GM19324 (cell line): ENCODE data around the gene SYNM.

Source experiments
- ATAC-seq: cut with Tn5 transposase; IDR thresholded peaks from one replicate; pipeline ENCODE4 v1.9.1; 2021; ENCODE audit warnings: mild to moderate bottlenecking, moderate library complexity; ENCODE audit not compliant: unreplicated experiment, low FRiP score

SYNM gene

GRCh38 chr15:99120050-99120777 lies 15.3 kb downstream of the SYNM start:
- ATAC-seq = no peak

GRCh38 chr15:99121207-99121606 lies 16.3 kb downstream of the SYNM start:
- ATAC-seq = no peak

GRCh38 chr15:99121691-99122410 lies 17.0 kb downstream of the SYNM start:
- ATAC-seq = no peak

- no peak for ATAC-seq
These were observed 18.2 kb downstream of the SYNM start for GRCh38 chr15:99122831-99123712.

GRCh38 chr15:99123713-99124451 lies 19.0 kb downstream of the SYNM start:
- ATAC-seq = no peak

- no peak for ATAC-seq
These were observed 19.8 kb downstream of the SYNM start for GRCh38 chr15:99124641-99125040.

- ATAC-seq = no peak
These were observed 20.4 kb downstream of the SYNM start for GRCh38 chr15:99125061-99125891.

- no peak for ATAC-seq
These were observed 21.3 kb downstream of the SYNM start for GRCh38 chr15:99126131-99126588.

DNA sequence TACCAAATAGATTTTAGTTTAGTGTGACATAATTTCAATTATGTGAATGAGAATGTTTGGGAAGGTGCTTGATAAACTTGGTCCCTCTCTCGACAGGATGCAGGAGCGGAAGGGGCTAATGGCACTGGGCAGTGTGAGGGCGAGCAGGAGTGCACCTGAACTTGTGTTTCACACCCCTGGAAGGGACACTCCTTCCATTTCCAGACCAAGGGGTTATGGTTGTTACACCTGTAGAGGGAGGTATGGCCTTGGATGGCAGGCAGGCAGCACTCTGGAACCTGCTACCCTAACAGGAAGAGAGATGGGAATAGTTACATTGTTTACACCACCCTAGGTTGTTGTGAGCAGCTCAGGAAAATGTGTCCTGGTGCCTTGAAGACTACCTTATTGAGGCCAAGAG lies 22.1 kb downstream of the SYNM start:
- no peak for ATAC-seq

GRCh38 chr15:99127773-99128172 lies 22.9 kb downstream of the SYNM start:
- no peak for ATAC-seq

DNA sequence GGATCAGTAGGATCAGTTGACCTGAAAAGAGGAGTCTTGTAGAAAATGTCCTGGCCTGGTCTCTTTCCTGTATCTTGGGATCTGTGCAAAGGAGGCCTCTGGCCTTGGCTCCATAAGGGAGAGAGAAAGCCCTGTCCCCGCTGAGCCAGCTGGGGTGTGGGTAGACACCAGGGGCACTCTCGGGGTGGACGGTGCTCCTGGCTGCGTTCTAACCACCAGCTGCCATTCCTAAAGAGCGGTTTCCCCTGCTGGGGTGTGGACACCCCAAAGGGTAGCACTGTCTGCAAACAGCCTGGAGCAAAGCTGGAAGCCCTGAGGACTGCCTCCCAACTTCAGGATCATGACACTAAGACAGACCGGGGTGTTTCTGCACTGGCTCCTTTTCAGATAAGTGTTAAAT lies 23.5 kb downstream of the SYNM start:
- no peak for ATAC-seq

DNA sequence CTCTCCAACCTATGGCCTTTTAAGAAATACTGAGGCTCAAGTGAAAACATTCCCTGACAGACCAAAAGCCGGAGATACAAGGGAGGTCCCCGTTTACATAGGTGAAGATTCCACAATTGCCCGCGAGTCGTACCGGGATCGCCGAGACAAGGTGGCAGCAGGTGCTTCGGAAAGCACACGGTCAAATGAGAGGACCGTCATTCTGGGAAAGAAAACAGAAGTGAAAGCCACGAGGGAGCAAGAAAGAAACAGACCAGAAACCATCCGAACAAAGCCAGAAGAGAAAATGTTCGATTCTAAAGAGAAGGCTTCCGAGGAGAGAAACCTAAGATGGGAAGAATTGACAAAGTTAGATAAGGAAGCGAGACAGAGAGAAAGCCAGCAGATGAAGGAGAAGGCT lies 24.8 kb downstream of the SYNM start:
- ATAC-seq = no peak

- no peak for ATAC-seq
These were observed 25.4 kb downstream of the SYNM start for GRCh38 chr15:99130314-99130713.

- no peak for ATAC-seq
These were observed 26.0 kb downstream of the SYNM start for GRCh38 chr15:99130765-99131440.

DNA sequence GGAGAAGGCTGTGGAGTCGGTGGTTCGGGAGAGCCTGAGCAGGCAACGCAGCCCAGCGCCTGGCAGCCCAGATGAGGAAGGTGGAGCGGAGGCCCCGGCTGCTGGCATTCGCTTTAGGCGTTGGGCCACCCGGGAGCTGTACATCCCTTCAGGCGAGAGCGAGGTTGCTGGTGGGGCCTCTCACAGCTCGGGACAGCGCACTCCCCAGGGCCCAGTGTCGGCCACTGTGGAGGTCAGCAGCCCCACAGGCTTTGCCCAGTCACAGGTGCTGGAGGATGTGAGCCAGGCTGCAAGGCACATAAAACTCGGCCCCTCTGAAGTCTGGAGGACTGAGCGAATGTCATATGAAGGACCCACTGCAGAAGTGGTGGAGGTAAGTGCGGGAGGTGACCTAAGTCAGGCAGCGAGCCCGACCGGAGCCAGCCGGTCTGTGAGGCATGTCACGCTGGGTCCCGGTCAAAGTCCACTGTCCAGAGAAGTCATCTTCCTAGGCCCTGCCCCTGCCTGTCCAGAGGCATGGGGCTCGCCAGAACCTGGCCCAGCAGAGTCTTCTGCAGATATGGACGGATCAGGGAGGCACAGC lies 26.7 kb downstream of the SYNM start:
- no peak for ATAC-seq

GRCh38 chr15:99132122-99132521 lies 27.2 kb downstream of the SYNM start:
- ATAC-seq = no peak

- ATAC-seq = no peak
These were observed 27.9 kb downstream of the SYNM start for GRCh38 chr15:99132634-99133287.

GRCh38 chr15:99134317-99134821 lies 29.5 kb downstream of the SYNM start:
- ATAC-seq = no peak
